Cardiac muscle cell (in vitro differentiated cells and primary cell): Measurements from ENCODE around the gene AHDC1. TPM values are rescaled to one million over a fixed set of nuclear protein-coding genes. Genes with fewer than 3 reads are reported as not detected.
A peak's percentile ranks its signal among the peaks of the same experiment; 100 is the strongest.

ENCODE experiments used
- DNase-seq, 2 donors: peaks; one replicate each; pipeline versions ENCODE4 v3.0.0 to v3.0.0-alpha.2; 2010 to 2017; ENCODE audit warnings: low read depth in 1 of 2, low spot score in 1 of 2
- H3K27ac ChIP-seq: fragments of 200-600 bp; sonication (generic); 2 replicates; pipeline ENCODE4 v1.5.1; 2016
- H3K27me3 ChIP-seq: fragments of 200-600 bp; sonication (generic); 2 replicates; pipeline ENCODE4 v1.6.0; 2016; ENCODE audit warnings: control low read depth
- H3K36me3 ChIP-seq: fragments of 200-600 bp; sonication (generic); 2 replicates; pipeline ENCODE4 v1.5.1; 2016; ENCODE audit warnings: control low read depth
- H3K4me1 ChIP-seq: fragments of 200-600 bp; sonication (generic); 2 replicates; pipeline ENCODE4 v1.8.1; 2017; ENCODE audit warnings: low read depth, mild to moderate bottlenecking, mixed run types
- H3K4me3 ChIP-seq: fragments of 200-600 bp; sonication (generic); 2 replicates; pipeline ENCODE4 v1.5.1; 2016; ENCODE audit warnings: mild to moderate bottlenecking
- H3K9me3 ChIP-seq: fragments of 200-600 bp; sonication (generic); 2 replicates; pipeline ENCODE4 v1.5.1; 2017; ENCODE audit warnings: low read depth, mild to moderate bottlenecking, control low read depth
- CTCF ChIP-seq: IDR thresholded peaks from 2 replicates; pipeline ENCODE4 v1.5.1; 2012; ENCODE audit warnings: low read depth, mild to moderate bottlenecking, low read length
- polyA plus RNA-seq: library from polyadenylated mRNA; unstranded; fragments of >200 nt; fragmentation: Nextera tagmentation; extraction: Ambion mirVana; gene quantifications from 2 replicates; pipeline ENCODE4 v1.2.1, GENCODE V29; 2016
- total RNA-seq: library from RNA; depleted of rRNA; stranded (reverse); fragments of >200 nt; gene quantifications from 2 replicates; pipeline ENCODE4 v1.2.3, GENCODE V29; 2016

AHDC1 gene
- total and polyA plus RNA-seq, 2 experiments from 2014 or later, result 16.3 to 58.1 TPM

- H3K4me3 ChIP-seq, result no peak overlapping the region
- no peak for TF ChIP-seq CTCF
- no peak for DNase-seq
- H3K36me3 ChIP-seq, result no peaks in the 10 kb centered on the region
- no peaks in the 10 kb centered on the region for H3K9me3 ChIP-seq
- H3K27ac ChIP-seq, result peak overlapping the region; percentile 94
- H3K4me1 ChIP-seq, result peaks cover 74% of the 10 kb centered on the region
- H3K27me3 ChIP-seq, result no peaks in the 10 kb centered on the region
Measured at GRCh38 chr1:27521336-27521831, 82.6 kb downstream of the AHDC1 start.

GRCh38 chr1:27520651-27521050 lies 83.3 kb downstream of the AHDC1 start:
- Histone ChIP-seq H3K27me3 (no peaks in the 10 kb centered on the region), H3K27ac (peak overlapping the region; percentile 94), H3K9me3 (no peaks in the 10 kb centered on the region), H3K36me3 (no peaks in the 10 kb centered on the region), H3K4me3 (no peak overlapping the region), H3K4me1 (peaks cover 68% of the 10 kb centered on the region)
- no peak for DNase-seq
- TF ChIP-seq CTCF, result no peak

- Histone ChIP-seq H3K4me3 (no peak overlapping the region), H3K9me3 (no peaks in the 10 kb centered on the region), H3K27me3 (no peaks in the 10 kb centered on the region), H3K27ac (peak overlapping the region; percentile 94), H3K36me3 (no peaks in the 10 kb centered on the region), H3K4me1 (peaks cover 62% of the 10 kb centered on the region)
- no peak for TF ChIP-seq CTCF
- DNase-seq, result peak in 1 of 2 donors; percentile 74
Measured at GRCh38 chr1:27519331-27520258, 84.3 kb downstream of the AHDC1 start.

- Histone ChIP-seq H3K27ac (peak overlapping the region; percentile 94), H3K9me3 (no peaks in the 10 kb centered on the region), H3K27me3 (no peaks in the 10 kb centered on the region), H3K4me3 (no peak overlapping the region), H3K4me1 (peaks cover 54% of the 10 kb centered on the region), H3K36me3 (no peaks in the 10 kb centered on the region)
- no peak for DNase-seq
- TF ChIP-seq CTCF, result no peak
Measured at GRCh38 chr1:27518808-27519207, 85.1 kb downstream of the AHDC1 start.

- Histone ChIP-seq H3K36me3 (no peaks in the 10 kb centered on the region), H3K9me3 (no peaks in the 10 kb centered on the region), H3K27ac (peak overlapping the region; percentile 94), H3K4me1 (peaks cover 47% of the 10 kb centered on the region), H3K4me3 (no peak overlapping the region), H3K27me3 (no peaks in the 10 kb centered on the region)
- no peak for TF ChIP-seq CTCF
- DNase-seq, result no peak
Measured at GRCh38 chr1:27517907-27518718, 85.8 kb downstream of the AHDC1 start.
